Stimulated activated effector memory CD8-positive, alpha-beta T cell treated with anti-CD3 and anti-CD28 coated beads, Interleukin-12 subunit alpha, Interleukin-12 subunit beta, amount 100 ng/mL, for 72 hours (primary cell): ENCODE measurements around the gene FBLN2.

Experiments
- ATAC-seq: fragments of 150-1000 bp; cut with Tn5 transposase; 2 replicates; pipeline ENCODE4 v1.10.0; 2021
- DNase-seq, 2 donors: peaks; one replicate each; pipeline ENCODE4 v3.0.0; 2021 to 2022; ENCODE audit warnings: low spot score in 2 of 2
- H3K27ac Mint-ChIP-seq: one replicate; pipeline ENCODE4 v1.8.0; 2022; ENCODE audit warnings: mild to moderate bottlenecking, mixed read lengths
- H3K36me3 Mint-ChIP-seq: one replicate; pipeline ENCODE4 v1.8.0; 2022; ENCODE audit warnings: mild to moderate bottlenecking, mixed read lengths
- H3K4me1 Mint-ChIP-seq: one replicate; pipeline ENCODE4 v1.8.0; 2022; ENCODE audit warnings: mixed read lengths
- H3K4me3 Mint-ChIP-seq: one replicate; pipeline ENCODE4 v1.8.0; 2022; ENCODE audit warnings: mild to moderate bottlenecking, mixed read lengths
- H3K9me3 Mint-ChIP-seq: one replicate; pipeline ENCODE4 v1.8.0; 2022; ENCODE audit warnings: mixed read lengths

Gene FBLN2

DNA sequence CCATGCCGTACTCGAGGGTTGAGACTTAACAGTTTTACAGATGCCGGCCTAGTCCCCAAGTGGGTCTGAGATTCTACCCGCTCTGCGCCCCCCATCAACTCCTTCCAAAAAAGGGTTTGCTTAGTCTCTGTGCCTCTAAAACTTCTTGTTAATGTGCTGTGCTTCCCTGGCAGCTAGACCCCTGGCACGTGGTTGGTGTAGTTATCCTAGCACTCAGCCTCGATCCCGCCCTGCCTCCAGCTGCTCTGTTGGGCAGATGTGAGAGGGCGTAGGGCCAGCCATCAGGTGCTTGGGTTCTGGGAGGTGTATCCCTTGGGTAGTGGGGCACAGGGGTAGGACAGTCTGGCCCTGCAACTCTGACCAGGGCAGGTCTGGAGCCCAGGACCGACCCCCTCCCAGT, 79.5 kb downstream of the FBLN2 start:
- no peak for DNase-seq
- Mint-ChIP-seq H3K4me1 (no peaks in the 10 kb centered on the region), H3K27ac (no peak overlapping the region), H3K9me3 (no peaks in the 10 kb centered on the region), H3K36me3 (no peaks in the 10 kb centered on the region), H3K4me3 (no peak overlapping the region)
- ATAC-seq: no peak

DNA sequence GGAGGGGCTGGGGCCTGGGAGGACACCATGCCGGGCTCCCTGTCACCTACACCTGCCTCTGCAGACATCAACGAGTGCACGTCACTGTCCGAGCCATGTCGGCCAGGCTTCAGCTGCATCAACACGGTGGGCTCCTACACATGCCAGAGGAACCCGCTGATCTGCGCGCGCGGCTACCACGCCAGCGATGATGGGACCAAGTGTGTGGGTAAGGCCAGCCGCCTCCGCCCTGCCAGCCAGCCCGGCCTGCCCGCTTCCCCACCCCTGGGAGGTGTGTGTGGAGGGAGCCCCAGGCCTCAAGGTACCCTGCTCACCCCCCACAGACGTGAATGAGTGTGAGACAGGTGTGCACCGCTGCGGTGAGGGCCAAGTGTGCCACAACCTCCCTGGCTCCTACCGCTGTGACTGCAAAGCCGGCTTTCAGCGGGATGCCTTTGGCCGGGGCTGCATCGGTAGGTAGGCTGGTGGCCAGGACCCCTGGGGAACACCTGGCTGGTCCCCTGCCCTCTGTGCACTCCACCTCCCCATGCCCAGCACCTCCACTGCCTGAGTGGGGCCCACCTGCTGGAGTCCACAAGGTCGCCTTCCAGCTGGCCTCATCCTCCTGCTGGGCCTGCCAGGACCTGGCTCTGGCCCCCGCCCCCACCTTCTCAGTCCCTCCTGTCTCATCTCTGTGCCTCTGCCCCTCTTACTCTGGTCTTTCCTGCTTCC, 80.1 kb downstream of the FBLN2 start:
- Mint-ChIP-seq H3K27ac (no peak overlapping the region), H3K9me3 (no peaks in the 10 kb centered on the region), H3K36me3 (no peaks in the 10 kb centered on the region), H3K4me3 (no peak overlapping the region), H3K4me1 (no peaks in the 10 kb centered on the region)
- DNase-seq: no peak
- no peak for ATAC-seq

DNA sequence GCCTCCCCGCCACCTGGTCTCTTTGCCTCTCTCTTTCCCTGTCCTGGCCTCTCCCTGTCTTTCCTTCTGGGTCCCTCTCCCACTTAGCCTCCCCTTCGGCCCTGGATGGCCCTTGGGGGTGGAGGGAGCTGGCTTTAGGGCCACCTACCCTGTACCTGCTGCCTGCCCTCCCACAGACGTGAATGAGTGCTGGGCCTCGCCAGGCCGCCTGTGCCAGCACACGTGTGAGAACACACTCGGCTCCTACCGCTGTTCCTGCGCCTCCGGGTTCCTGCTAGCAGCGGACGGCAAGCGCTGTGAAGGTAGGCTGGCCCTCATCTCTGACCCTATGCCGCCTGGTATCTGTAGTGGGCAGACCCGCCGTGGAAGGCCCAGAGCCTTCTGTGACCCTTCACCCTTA, 80.7 kb downstream of the FBLN2 start:
- no peaks in the 10 kb centered on the region for H3K4me1 Mint-ChIP-seq
- no peaks in the 10 kb centered on the region for H3K36me3 Mint-ChIP-seq
- no peak for ATAC-seq
- H3K4me3 Mint-ChIP-seq: no peak overlapping the region
- no peak for DNase-seq
- peak overlapping the region; percentile 14 for H3K27ac Mint-ChIP-seq
- no peaks in the 10 kb centered on the region for H3K9me3 Mint-ChIP-seq

DNA sequence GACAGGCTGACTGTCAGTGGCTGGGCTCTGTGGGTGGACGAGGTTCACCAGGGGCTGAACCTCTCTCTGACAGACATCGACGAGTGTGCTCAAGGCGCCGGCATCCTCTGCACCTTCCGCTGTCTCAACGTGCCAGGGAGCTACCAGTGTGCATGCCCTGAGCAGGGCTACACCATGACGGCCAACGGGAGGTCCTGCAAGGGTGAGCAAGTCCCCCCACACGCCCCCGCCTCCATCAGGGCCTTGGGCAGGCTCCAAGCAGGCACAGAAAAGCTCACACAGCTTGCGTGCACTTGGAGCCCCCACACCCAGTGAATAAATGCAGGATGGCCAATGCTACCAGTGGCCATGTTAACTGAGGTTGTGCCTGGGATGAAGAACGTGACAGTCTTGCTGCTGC, 82.3 kb downstream of the FBLN2 start:
- Mint-ChIP-seq H3K4me1 (no peaks in the 10 kb centered on the region), H3K36me3 (no peaks in the 10 kb centered on the region), H3K27ac (no peak overlapping the region), H3K9me3 (no peaks in the 10 kb centered on the region), H3K4me3 (no peak overlapping the region)
- DNase-seq: no peak
- ATAC-seq: no peak

DNA sequence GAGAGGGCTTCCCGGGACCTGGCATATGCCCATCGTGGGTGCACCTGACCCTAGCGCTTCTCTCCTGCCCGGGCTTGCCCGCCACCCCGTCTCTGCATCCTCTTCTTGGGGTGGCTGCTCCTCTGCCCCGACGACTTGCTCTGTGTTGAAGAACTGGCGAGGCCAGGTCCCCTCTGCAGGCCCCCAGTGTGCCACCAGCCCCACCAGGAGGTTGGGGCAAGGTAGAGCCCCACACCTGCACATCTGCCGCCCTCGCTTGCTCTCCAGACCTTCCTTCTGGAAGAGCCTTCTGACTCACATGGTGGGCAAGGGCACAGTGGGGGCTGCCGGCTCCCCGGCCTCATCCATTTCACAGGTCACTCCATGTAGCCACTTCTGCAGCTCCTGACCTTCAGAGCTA, 84.3 kb downstream of the FBLN2 start:
- H3K4me1 Mint-ChIP-seq: no peaks in the 10 kb centered on the region
- ATAC-seq (no peak), DNase-seq (no peak)
- H3K36me3 Mint-ChIP-seq: no peaks in the 10 kb centered on the region
- H3K27ac Mint-ChIP-seq: no peak overlapping the region
- no peak overlapping the region for H3K4me3 Mint-ChIP-seq
- no peaks in the 10 kb centered on the region for H3K9me3 Mint-ChIP-seq

DNA sequence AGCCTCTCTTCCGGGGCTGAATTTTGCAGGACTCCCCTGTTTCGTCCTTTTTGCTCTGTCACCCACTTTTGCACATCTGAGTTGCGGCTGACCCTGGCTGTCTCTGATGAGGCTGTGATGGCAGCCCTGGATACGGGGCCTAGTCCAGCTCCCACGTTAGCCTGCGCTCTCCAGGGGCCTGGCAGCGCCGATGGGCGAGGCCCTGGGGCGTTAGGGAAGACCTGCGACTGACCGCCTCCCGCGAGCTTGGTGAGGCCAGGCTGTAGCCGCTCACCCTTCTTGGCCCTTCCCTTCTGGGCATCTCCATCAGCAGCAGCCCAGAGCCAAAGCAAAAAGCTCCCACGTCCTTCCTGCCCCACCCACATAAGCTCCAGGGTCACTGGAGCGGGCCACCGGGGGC, 85.2 kb downstream of the FBLN2 start:
- Mint-ChIP-seq H3K4me3 (no peak overlapping the region), H3K27ac (no peak overlapping the region), H3K36me3 (no peaks in the 10 kb centered on the region), H3K4me1 (no peaks in the 10 kb centered on the region), H3K9me3 (no peaks in the 10 kb centered on the region)
- DNase-seq (no peak), ATAC-seq (no peak)

DNA sequence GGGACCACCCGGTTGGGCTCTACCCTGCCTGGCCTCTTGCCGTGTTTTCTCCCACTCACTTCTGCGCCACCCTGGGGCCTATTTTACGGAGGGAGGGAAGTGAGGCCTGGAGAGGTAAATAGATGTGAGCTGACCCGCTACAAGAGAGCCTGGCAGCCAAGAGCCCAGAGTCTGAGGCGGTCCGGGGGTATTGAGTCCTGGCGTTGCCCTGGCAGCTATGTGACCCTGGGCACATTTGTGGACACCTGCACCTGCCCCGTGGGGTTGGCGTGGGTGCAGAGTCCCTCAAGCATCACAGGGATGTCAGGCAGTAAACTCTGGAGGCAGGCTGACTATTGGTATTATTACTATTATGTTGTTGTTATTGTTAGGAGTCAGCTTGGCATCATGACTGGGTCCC, 85.7 kb downstream of the FBLN2 start:
- Mint-ChIP-seq H3K4me3 (no peak overlapping the region), H3K4me1 (no peaks in the 10 kb centered on the region), H3K27ac (no peak overlapping the region), H3K9me3 (no peaks in the 10 kb centered on the region), H3K36me3 (no peaks in the 10 kb centered on the region)
- DNase-seq (no peak), ATAC-seq (no peak)

DNA sequence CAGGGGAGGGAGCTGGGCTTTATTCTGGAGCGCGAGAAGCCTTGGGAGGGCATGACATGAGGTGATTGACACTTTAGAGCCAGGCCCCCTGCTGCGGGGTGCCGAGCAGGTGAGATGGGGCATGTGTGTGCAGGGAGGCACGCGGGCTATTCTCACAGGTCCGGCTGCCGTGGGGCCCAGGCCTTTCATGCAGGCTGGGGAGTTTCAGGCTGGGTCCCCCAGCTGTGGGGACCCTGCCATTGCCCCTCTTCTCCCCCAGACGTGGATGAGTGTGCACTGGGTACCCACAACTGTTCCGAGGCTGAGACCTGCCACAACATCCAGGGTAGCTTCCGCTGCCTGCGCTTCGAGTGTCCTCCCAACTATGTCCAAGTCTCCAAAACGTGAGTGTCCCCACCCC, 87.3 kb downstream of the FBLN2 start:
- H3K9me3 Mint-ChIP-seq: no peaks in the 10 kb centered on the region
- H3K27ac Mint-ChIP-seq: no peak overlapping the region
- H3K36me3 Mint-ChIP-seq: no peaks in the 10 kb centered on the region
- no peak overlapping the region for H3K4me3 Mint-ChIP-seq
- no peak for ATAC-seq
- no peaks in the 10 kb centered on the region for H3K4me1 Mint-ChIP-seq
- DNase-seq: no peak

DNA sequence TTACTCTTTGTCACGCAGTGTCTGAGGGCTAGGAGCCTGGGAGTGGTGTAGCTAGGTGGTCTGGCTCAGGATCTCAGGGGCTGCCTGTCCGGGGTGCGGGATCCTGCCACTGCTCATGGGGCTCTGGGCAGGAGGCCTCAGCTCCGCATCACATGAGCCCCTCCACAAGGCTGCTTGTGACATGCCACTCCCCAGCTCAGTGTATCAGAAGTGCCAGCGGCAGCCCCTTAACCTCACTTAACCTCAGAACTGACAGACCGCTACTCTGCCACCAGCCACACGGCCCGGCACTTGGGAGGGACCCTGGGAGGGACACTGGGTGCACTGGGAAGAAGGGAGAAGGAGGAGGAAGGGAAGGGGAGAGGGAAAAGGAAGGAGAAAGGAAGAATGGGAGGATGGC, 87.9 kb downstream of the FBLN2 start:
- H3K36me3 Mint-ChIP-seq: no peaks in the 10 kb centered on the region

DNA sequence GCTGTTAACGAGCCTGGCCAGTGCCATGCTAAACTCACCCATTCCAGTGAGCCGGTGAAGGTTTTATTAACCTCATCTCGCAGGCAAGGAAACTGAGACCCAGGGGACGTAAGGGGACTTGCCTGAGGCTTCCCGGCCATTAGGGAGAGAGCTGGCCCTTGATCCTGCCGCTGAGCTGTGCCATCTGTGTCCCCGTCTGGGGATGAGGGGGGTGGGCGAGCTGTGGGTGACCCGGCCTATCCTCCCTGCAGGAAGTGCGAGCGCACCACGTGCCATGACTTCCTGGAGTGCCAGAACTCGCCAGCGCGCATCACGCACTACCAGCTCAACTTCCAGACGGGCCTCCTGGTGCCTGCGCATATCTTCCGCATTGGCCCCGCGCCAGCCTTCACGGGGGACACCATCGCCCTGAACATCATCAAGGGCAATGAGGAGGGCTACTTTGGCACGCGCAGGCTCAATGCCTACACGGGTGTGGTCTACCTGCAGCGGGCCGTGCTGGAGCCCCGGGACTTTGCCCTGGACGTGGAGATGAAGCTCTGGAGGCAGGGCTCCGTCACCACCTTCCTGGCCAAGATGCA, 88.5 kb downstream of the FBLN2 start:
- no peak for DNase-seq
- Mint-ChIP-seq H3K36me3 (no peaks in the 10 kb centered on the region), H3K27ac (no peak overlapping the region), H3K4me1 (no peaks in the 10 kb centered on the region), H3K4me3 (no peak overlapping the region), H3K9me3 (no peaks in the 10 kb centered on the region)
- no peak for ATAC-seq

More for the DNA sequence above, 87.9 kb downstream of the FBLN2 start:
- Mint-ChIP-seq H3K4me3 (no peak overlapping the region), H3K4me1 (no peaks in the 10 kb centered on the region), H3K9me3 (no peaks in the 10 kb centered on the region), H3K27ac (no peak overlapping the region)
- ATAC-seq (no peak), DNase-seq (no peak)

DNA sequence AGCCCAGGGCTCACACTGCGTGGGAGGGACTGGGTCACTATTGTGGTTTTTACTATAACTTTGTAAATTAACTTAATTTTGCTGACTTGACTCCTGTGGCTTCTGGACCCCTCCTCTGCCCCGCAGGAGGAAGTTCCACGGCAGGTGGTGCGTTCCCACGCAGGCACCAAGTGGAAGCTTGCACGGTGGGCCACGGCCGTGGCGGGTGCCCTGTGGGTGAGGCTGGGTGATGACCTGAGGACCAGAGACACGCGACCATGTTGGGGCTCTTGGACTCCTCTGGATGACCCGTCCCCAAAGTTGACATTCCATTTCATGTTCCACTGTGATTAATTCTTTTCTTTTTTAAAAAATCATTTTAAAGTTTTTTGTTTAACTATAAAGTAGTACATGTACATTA, 89.0 kb downstream of the FBLN2 start:
- no peaks in the 10 kb centered on the region for H3K4me1 Mint-ChIP-seq
- H3K9me3 Mint-ChIP-seq: no peaks in the 10 kb centered on the region
- H3K36me3 Mint-ChIP-seq: no peaks in the 10 kb centered on the region
- DNase-seq (no peak), ATAC-seq (no peak)
- no peak overlapping the region for H3K27ac Mint-ChIP-seq
- no peak overlapping the region for H3K4me3 Mint-ChIP-seq

DNA sequence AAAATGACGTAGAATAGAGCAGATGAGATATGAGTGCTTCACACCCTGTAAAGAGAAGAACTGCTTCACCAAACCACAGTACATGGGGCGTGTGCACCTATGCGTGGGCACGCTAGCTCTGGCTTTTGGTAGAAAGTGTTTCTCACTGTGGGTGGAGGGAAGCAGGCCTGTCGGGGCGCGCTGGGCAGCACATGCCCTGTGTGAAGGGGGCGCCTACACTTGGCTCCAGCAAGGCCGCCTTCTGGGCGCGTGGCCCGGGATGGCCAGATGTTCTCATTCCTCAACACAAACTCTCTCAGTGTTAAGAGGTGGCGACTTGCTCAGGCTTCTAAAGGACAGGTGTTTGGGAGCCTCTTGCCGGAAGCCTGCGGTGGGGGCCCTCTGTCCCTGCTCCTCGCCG, 90.0 kb downstream of the FBLN2 start:
- Mint-ChIP-seq H3K9me3 (no peaks in the 10 kb centered on the region), H3K27ac (no peak overlapping the region), H3K36me3 (no peaks in the 10 kb centered on the region), H3K4me3 (no peak overlapping the region), H3K4me1 (no peaks in the 10 kb centered on the region)
- DNase-seq: no peak
- ATAC-seq: peak; percentile 49

DNA sequence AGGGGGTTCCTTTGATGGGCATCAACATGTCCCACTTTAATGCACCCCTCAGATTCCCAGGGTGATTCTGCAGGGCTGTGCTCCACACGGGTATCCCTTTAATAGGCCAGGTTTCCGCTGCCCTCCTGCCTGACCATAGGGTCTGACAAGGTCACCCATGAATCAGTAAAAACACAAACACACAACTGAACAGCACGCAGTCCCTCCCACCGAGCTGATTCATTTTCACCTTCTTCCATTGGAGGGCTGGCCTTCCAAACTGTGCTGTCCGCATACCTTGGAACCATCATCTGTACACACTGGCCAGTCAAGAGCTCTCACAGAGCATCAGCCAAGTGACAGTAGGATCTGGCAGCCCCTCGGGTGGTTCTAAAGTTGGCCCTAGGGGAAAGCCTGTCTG, 93.7 kb downstream of the FBLN2 start:
- H3K27ac Mint-ChIP-seq: no peak overlapping the region
- no peak overlapping the region for H3K4me3 Mint-ChIP-seq
- H3K9me3 Mint-ChIP-seq: no peaks in the 10 kb centered on the region
- DNase-seq: no peak
- H3K4me1 Mint-ChIP-seq: peaks cover 9% of the 10 kb centered on the region
- no peaks in the 10 kb centered on the region for H3K36me3 Mint-ChIP-seq
- ATAC-seq: no peak

DNA sequence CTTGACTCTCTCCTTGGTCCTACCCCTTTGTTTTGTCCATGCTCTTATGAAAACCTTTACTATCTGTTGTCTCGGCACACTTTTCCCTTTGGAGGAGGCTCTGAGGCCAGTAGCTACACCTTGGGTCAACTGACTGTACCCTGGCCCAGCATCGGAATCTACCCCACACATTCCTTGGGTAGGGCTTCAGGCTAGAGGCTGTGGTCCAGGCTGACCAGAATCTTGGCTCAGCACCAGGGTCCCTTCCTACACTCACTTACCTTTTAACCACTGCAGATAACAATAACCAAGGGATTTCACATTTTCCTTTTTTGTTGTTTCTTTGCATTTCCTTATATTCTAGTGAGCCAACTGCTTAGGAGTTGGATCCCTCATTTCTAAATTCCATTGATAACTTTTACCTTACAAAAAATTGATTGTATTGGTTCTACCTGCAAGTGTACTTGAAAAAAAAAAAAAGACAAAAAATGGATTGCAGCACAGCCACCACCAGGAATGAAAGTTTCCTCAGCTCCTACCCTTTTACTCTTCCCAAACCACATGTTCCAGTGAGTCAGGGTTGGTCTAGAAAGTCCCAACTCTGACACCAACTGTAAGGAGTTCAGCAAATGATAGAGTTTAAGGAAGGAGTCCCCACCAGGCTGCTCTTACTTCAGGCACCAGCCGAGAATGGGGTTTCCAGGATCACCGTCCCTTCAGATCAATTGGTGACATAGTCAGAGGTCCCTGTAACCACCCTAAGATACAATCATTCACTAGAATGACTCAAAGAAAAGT, 95.6 kb downstream of the FBLN2 start:
- no peak overlapping the region for H3K27ac Mint-ChIP-seq
- H3K9me3 Mint-ChIP-seq: no peaks in the 10 kb centered on the region
- peaks cover 16% of the 10 kb centered on the region for H3K4me1 Mint-ChIP-seq
- DNase-seq (no peak), ATAC-seq (no peak)
- no peak overlapping the region for H3K4me3 Mint-ChIP-seq
- no peaks in the 10 kb centered on the region for H3K36me3 Mint-ChIP-seq

DNA sequence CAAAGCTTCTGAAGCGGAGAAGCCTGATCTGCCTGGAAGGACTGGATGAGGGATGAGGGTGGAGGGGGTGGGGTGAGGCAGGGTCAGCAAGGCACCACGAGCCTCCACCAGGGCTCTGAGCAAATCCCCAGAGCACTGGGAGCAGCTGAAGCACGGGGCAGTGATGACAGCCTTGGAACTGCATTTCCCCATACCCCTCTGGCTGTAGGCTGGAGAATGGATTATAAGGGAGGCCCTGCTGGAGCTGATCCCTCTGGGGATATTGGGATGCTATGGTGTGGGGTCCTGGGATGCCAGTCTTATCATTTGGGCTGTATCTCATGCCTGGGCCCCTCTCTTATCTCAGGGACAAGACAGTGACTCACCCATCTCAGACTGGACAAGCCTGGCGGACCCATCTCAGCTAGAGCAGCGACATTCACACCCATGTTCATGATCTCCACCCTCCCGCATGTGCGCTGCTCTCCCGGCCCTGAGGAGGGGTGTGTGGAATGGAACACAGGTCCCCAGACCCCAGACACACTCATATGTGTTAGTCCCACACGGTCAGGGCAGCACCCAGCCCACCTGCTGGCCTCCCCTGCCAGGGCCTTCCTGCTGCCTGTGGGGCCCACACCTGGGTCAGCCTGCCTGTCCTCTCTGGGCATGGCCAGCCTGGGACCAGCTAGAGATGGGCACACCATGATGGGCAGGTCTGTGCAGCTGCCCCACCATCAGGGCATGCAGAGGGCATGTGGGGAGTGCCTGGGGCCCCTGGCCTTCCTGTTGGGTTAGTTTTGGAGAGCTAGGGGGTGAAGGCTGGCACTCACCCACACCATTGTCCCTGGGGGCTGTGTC, 97.1 kb downstream of the FBLN2 start:
- Mint-ChIP-seq H3K4me3 (no peak overlapping the region), H3K4me1 (peaks cover 26% of the 10 kb centered on the region), H3K27ac (no peak overlapping the region), H3K9me3 (no peaks in the 10 kb centered on the region), H3K36me3 (no peaks in the 10 kb centered on the region)
- ATAC-seq (no peak), DNase-seq (no peak)
